Measurements from ENCODE around the gene RFNG.

RFNG gene

GRCh38 chr17:82054351-82055022, 2.9 kb upstream of the RFNG start:
- 97% methylated on average over 35 of the region's 38 CpGs for WGBS (ENCODE audit: insufficient coverage)
- ChIA-PET CTCF (interaction anchor here (1.1 kb wide), 1 partner anchor 25 kb away, joined by 3 read pairs; no protein-coding TSS in a partner anchor), POLR2A (no interaction called here)
- Histone ChIP-seq H3K4me3 (ENCODE audit: control insufficient read depth in 1 of 7, extremely low read depth in 1 of 7, insufficient read depth in 4 of 7, low read depth in 2 of 7, low read length in 6 of 7) (no peak overlapping the region), H3K36me3 (ENCODE audit: control insufficient read depth in 4 of 4, insufficient read depth in 4 of 4, low read length in 3 of 4) (peaks cover 4 to 73% (median 37%) of the 10 kb centered on the region in 4 experiments), H3K27me3 (replicated peaks in 2 of 5; ENCODE audit: control insufficient read depth in 4 of 5, insufficient read depth in 5 of 5, low read length in 4 of 5) (no peaks in the 10 kb centered on the region), H3K27ac (ENCODE audit: insufficient read depth in 1 of 2, low read depth in 1 of 2, low read length in 2 of 2, poor library complexity in 1 of 2, severe bottlenecking in 2 of 2) (no peak overlapping the region), H3K9me3 (ENCODE audit: control extremely low read depth in 1 of 5, control insufficient read depth in 4 of 5, insufficient read depth in 2 of 5, low read depth in 1 of 5, low read length in 4 of 5) (no peaks in the 10 kb centered on the region), H3K4me1 (ENCODE audit: control extremely low read depth in 1 of 4, control insufficient read depth in 4 of 4, insufficient read depth in 4 of 4, low read length in 3 of 4) (peaks cover 0 to 25% (median 21%) of the 10 kb centered on the region in 4 experiments)
- no peak for DNase-seq

GRCh38 chr17:82053556-82054263, 2.1 kb upstream of the RFNG start:
- Histone ChIP-seq H3K4me3 (ENCODE audit: control insufficient read depth in 1 of 7, extremely low read depth in 1 of 7, insufficient read depth in 4 of 7, low read depth in 2 of 7, low read length in 6 of 7) (no peak overlapping the region), H3K9me3 (ENCODE audit: control extremely low read depth in 1 of 5, control insufficient read depth in 4 of 5, insufficient read depth in 2 of 5, low read depth in 1 of 5, low read length in 4 of 5) (no peaks in the 10 kb centered on the region), H3K27ac (ENCODE audit: insufficient read depth in 1 of 2, low read depth in 1 of 2, low read length in 2 of 2, poor library complexity in 1 of 2, severe bottlenecking in 2 of 2) (no peak overlapping the region), H3K36me3 (ENCODE audit: control insufficient read depth in 4 of 4, insufficient read depth in 4 of 4, low read length in 3 of 4) (peaks cover 4 to 72% (median 38%) of the 10 kb centered on the region in 4 experiments), H3K4me1 (ENCODE audit: control extremely low read depth in 1 of 4, control insufficient read depth in 4 of 4, insufficient read depth in 4 of 4, low read length in 3 of 4) (peaks cover 0 to 25% (median 21%) of the 10 kb centered on the region in 4 experiments), H3K27me3 (replicated peaks in 2 of 5; ENCODE audit: control insufficient read depth in 4 of 5, insufficient read depth in 5 of 5, low read length in 4 of 5) (no peaks in the 10 kb centered on the region)
- ChIA-PET CTCF (interaction anchor here (1.0 to 1.1 kb wide), 2 partner anchors 16 to 24 kb away, joined by 3 read pairs; no protein-coding TSS in a partner anchor), POLR2A (no interaction called here)
- DNase-seq, result no peak
- WGBS (ENCODE audit: insufficient coverage), result 99% methylated on average over 24 of the region's 28 CpGs

GRCh38 chr17:82053130-82053529, 1.5 kb upstream of the RFNG start:
- POLR2A ChIA-PET, result no interaction called here
- H3K27ac ChIP-seq (ENCODE audit: insufficient read depth in 1 of 2, low read depth in 1 of 2, low read length in 2 of 2, poor library complexity in 1 of 2, severe bottlenecking in 2 of 2), result no peak overlapping the region
- peaks cover 0 to 25% (median 21%) of the 10 kb centered on the region in 4 experiments for H3K4me1 ChIP-seq (ENCODE audit: control extremely low read depth in 1 of 4, control insufficient read depth in 4 of 4, insufficient read depth in 4 of 4, low read length in 3 of 4)

GRCh38 chr17:82052638-82053059, 1.0 kb upstream of the RFNG start:
- peak overlapping the region; percentile 25 to 66 for H3K27ac ChIP-seq (ENCODE audit: insufficient read depth in 1 of 2, low read depth in 1 of 2, low read length in 2 of 2, poor library complexity in 1 of 2, severe bottlenecking in 2 of 2)
- DNase-seq, result no peak
- CTCF ChIA-PET, result interaction anchor here (1.0 kb wide), 1 partner anchor 15 kb away, joined by 3 read pairs; no protein-coding TSS in a partner anchor
- WGBS (ENCODE audit: insufficient coverage), result 44% methylated on average over 19 of the region's 19 CpGs
- peak overlapping the region; percentile 62 to 95 (median 81) for H3K4me3 ChIP-seq (ENCODE audit: control insufficient read depth in 1 of 7, extremely low read depth in 1 of 7, insufficient read depth in 4 of 7, low read depth in 2 of 7, low read length in 6 of 7)
- H3K4me1 ChIP-seq (ENCODE audit: control extremely low read depth in 1 of 4, control insufficient read depth in 4 of 4, insufficient read depth in 4 of 4, low read length in 3 of 4), result peaks cover 0 to 25% (median 21%) of the 10 kb centered on the region in 4 experiments
- H3K36me3 ChIP-seq (ENCODE audit: control insufficient read depth in 4 of 4, insufficient read depth in 4 of 4, low read length in 3 of 4), result peaks cover 4 to 69% (median 37%) of the 10 kb centered on the region in 4 experiments
- no peaks in the 10 kb centered on the region for H3K9me3 ChIP-seq (ENCODE audit: control extremely low read depth in 1 of 5, control insufficient read depth in 4 of 5, insufficient read depth in 2 of 5, low read depth in 1 of 5, low read length in 4 of 5)
- POLR2A ChIA-PET, result interaction anchor here (0.7 kb wide), 1 partner anchor 8 kb away, joined by 3 read pairs; no protein-coding TSS in a partner anchor
- H3K27me3 ChIP-seq (replicated peaks in 2 of 5; ENCODE audit: control insufficient read depth in 4 of 5, insufficient read depth in 5 of 5, low read length in 4 of 5), result no peaks in the 10 kb centered on the region

More at GRCh38 chr17:82053130-82053529, 1.5 kb upstream of the RFNG start:
- Histone ChIP-seq H3K36me3 (ENCODE audit: control insufficient read depth in 4 of 4, insufficient read depth in 4 of 4, low read length in 3 of 4) (peaks cover 4 to 69% (median 39%) of the 10 kb centered on the region in 4 experiments), H3K4me3 (ENCODE audit: control insufficient read depth in 1 of 7, extremely low read depth in 1 of 7, insufficient read depth in 4 of 7, low read depth in 2 of 7, low read length in 6 of 7) (peak overlapping the region in 3 of 7 experiments; percentile 81 to 95 (median 86)), H3K9me3 (ENCODE audit: control extremely low read depth in 1 of 5, control insufficient read depth in 4 of 5, insufficient read depth in 2 of 5, low read depth in 1 of 5, low read length in 4 of 5) (no peaks in the 10 kb centered on the region), H3K27me3 (replicated peaks in 2 of 5; ENCODE audit: control insufficient read depth in 4 of 5, insufficient read depth in 5 of 5, low read length in 4 of 5) (no peaks in the 10 kb centered on the region)
- no peak for DNase-seq
- CTCF ChIA-PET, result interaction anchor here (1.0 kb wide), 1 partner anchor 15 kb away, joined by 3 read pairs; no protein-coding TSS in a partner anchor
- WGBS (ENCODE audit: insufficient coverage), result 97% methylated on average over 19 of the region's 19 CpGs

GRCh38 chr17:82050761-82051641, 610 bp downstream of the RFNG start:
- Histone ChIP-seq H3K4me1 (ENCODE audit: control extremely low read depth in 1 of 4, control insufficient read depth in 4 of 4, insufficient read depth in 4 of 4, low read length in 3 of 4) (peaks cover 0 to 25% (median 21%) of the 10 kb centered on the region in 4 experiments), H3K27me3 (replicated peaks in 2 of 5; ENCODE audit: control insufficient read depth in 4 of 5, insufficient read depth in 5 of 5, low read length in 4 of 5) (no peaks in the 10 kb centered on the region), H3K9me3 (ENCODE audit: control extremely low read depth in 1 of 5, control insufficient read depth in 4 of 5, insufficient read depth in 2 of 5, low read depth in 1 of 5, low read length in 4 of 5) (no peaks in the 10 kb centered on the region), H3K4me3 (ENCODE audit: control insufficient read depth in 1 of 7, extremely low read depth in 1 of 7, insufficient read depth in 4 of 7, low read depth in 2 of 7, low read length in 6 of 7) (peak overlapping the region; percentile 62 to 95 (median 81)), H3K27ac (ENCODE audit: insufficient read depth in 1 of 2, low read depth in 1 of 2, low read length in 2 of 2, poor library complexity in 1 of 2, severe bottlenecking in 2 of 2) (peak overlapping the region in 1 of 2 experiments; percentile 61), H3K36me3 (ENCODE audit: control insufficient read depth in 4 of 4, insufficient read depth in 4 of 4, low read length in 3 of 4) (peaks cover 4 to 60% (median 33%) of the 10 kb centered on the region in 4 experiments)
- DNase-seq, result peak in 1 of 3 donors; percentile 13
- 29% methylated on average over 47 of the region's 79 CpGs for WGBS (ENCODE audit: insufficient coverage)
- ChIA-PET CTCF (interaction anchor here (1.2 to 1.9 kb wide), 2 partner anchors 9 to 13 kb away, joined by 5 to 8 read pairs; partner anchors contain the start of gene DCXR), POLR2A (no interaction called here)

- Histone ChIP-seq H3K27ac (ENCODE audit: insufficient read depth in 1 of 2, low read depth in 1 of 2, low read length in 2 of 2, poor library complexity in 1 of 2, severe bottlenecking in 2 of 2) (no peak overlapping the region), H3K4me3 (ENCODE audit: control insufficient read depth in 1 of 7, extremely low read depth in 1 of 7, insufficient read depth in 4 of 7, low read depth in 2 of 7, low read length in 6 of 7) (peak overlapping the region in 5 of 7 experiments; percentile 68 to 95 (median 81)), H3K4me1 (ENCODE audit: control extremely low read depth in 1 of 4, control insufficient read depth in 4 of 4, insufficient read depth in 4 of 4, low read length in 3 of 4) (peaks cover 0 to 25% (median 21%) of the 10 kb centered on the region in 4 experiments), H3K27me3 (replicated peaks in 2 of 5; ENCODE audit: control insufficient read depth in 4 of 5, insufficient read depth in 5 of 5, low read length in 4 of 5) (no peaks in the 10 kb centered on the region), H3K9me3 (ENCODE audit: control extremely low read depth in 1 of 5, control insufficient read depth in 4 of 5, insufficient read depth in 2 of 5, low read depth in 1 of 5, low read length in 4 of 5) (no peaks in the 10 kb centered on the region), H3K36me3 (ENCODE audit: control insufficient read depth in 4 of 4, insufficient read depth in 4 of 4, low read length in 3 of 4) (peaks cover 2 to 52% (median 30%) of the 10 kb centered on the region in 4 experiments)
- POLR2A ChIA-PET, result interaction anchor here (0.5 kb wide), 1 partner anchor 66 kb away, joined by 3 read pairs; no protein-coding TSS in a partner anchor
- CTCF ChIA-PET, result interaction anchor here (0.9 to 1.9 kb wide), 3 partner anchors 10 to 16 kb away, joined by 4 to 8 read pairs (median 5); partner anchors contain the start of gene DCXR
- whole genome bisulfite sequencing (ENCODE audit: insufficient coverage), result 94% methylated on average over 26 of the region's 28 CpGs
- no peak for DNase-seq
Measured at GRCh38 chr17:82050152-82050760, 1.4 kb downstream of the RFNG start.
